Stimulated activated CD4-positive, alpha-beta T cell treated with anti-CD3 and anti-CD28 coated beads, Interleukin-15, amount 100 ng/mL, for 1 hour (primary cell): ENCODE results near the gene GALNT10.
"Not testable (repeated sequence)": the region's sequence is repeated elsewhere in the genome, so short reads cannot be mapped to it uniquely, and the experiment has no call there.

Source experiments
- DNase-seq, 2 donors: peaks; one replicate each; pipeline ENCODE4 v3.0.0-alpha.2; 2020; ENCODE audit warnings: low read depth in 1 of 2, low spot score in 1 of 2

The GALNT10 gene

GRCh38 chr5:154351566-154351965 is 161.0 kb downstream of the GALNT10 start:
- no peak for DNase-seq

GRCh38 chr5:154352960-154353548 is 162.5 kb downstream of the GALNT10 start:
- DNase-seq: no peak

- no peak for DNase-seq
Observed at GRCh38 chr5:154355129-154355611, 164.6 kb downstream of the GALNT10 start.

GRCh38 chr5:154356020-154356655 is 165.6 kb downstream of the GALNT10 start:
- no peak for DNase-seq

- no peak for DNase-seq
Observed at GRCh38 chr5:154356958-154357357, 166.4 kb downstream of the GALNT10 start.

- DNase-seq: no peak
Observed at GRCh38 chr5:154358516-154359220, 168.1 kb downstream of the GALNT10 start.

GRCh38 chr5:154359221-154359573 is 168.7 kb downstream of the GALNT10 start:
- no peak for DNase-seq

- DNase-seq: not testable (repeated sequence)
Observed at GRCh38 chr5:154360241-154360640, 169.7 kb downstream of the GALNT10 start.

- no peak for DNase-seq
Observed at GRCh38 chr5:154363411-154363810, 172.9 kb downstream of the GALNT10 start.

- no peak for DNase-seq
Observed at GRCh38 chr5:154364771-154365170, 174.2 kb downstream of the GALNT10 start.

- DNase-seq: no peak
Observed at GRCh38 chr5:154365823-154366222, 175.3 kb downstream of the GALNT10 start.

GRCh38 chr5:154366353-154366752 is 175.8 kb downstream of the GALNT10 start:
- no peak for DNase-seq

GRCh38 chr5:154367101-154367500 is 176.6 kb downstream of the GALNT10 start:
- no peak for DNase-seq

GRCh38 chr5:154368041-154368800 is 177.7 kb downstream of the GALNT10 start:
- no peak for DNase-seq

- no peak for DNase-seq
Observed at GRCh38 chr5:154369682-154370081, 179.1 kb downstream of the GALNT10 start.

GRCh38 chr5:154370119-154370518 is 179.6 kb downstream of the GALNT10 start:
- no peak for DNase-seq

- DNase-seq: no peak
Observed at GRCh38 chr5:154370813-154371212, 180.3 kb downstream of the GALNT10 start.

GRCh38 chr5:154371687-154372086 is 181.2 kb downstream of the GALNT10 start:
- no peak for DNase-seq

GRCh38 chr5:154372661-154373060 is 182.1 kb downstream of the GALNT10 start:
- no peak for DNase-seq

GRCh38 chr5:154373326-154373725 is 182.8 kb downstream of the GALNT10 start:
- DNase-seq: no peak

- no peak for DNase-seq
Observed at GRCh38 chr5:154373729-154374179, 183.2 kb downstream of the GALNT10 start.

GRCh38 chr5:154374264-154374663 is 183.7 kb downstream of the GALNT10 start:
- DNase-seq: no peak
